Activated B cell treated with CpG ODN at 0.5 μM for 24 hours (primary cell): ENCODE results near the gene SYT6. TPM values are rescaled to one million over a fixed set of nuclear protein-coding genes. Genes with fewer than 3 reads are reported as not detected.

Experiments used
- ATAC-seq: fragments of 200-7000 bp; cut with Tn5 transposase; one replicate; pipeline ENCODE4 v1.10.0; 2021; ENCODE audit warnings: low read depth, mild to moderate bottlenecking, moderate library complexity
- CTCF ChIA-PET: fragments of 350-600 bp; sonication (Branson Sonifier 250); formaldehyde crosslinking; loops from one replicate; lab custom pipeline; 2021; ENCODE audit warnings: antibody characterized with exemption; lab: Charles Lee
- POLR2A ChIA-PET: fragments of 350-600 bp; sonication (Branson Sonifier 250); formaldehyde crosslinking; loops from one replicate; lab custom pipeline; 2021; ENCODE audit warnings: antibody characterized with exemption; lab: Charles Lee
- DNase-seq: peaks from one replicate; pipeline ENCODE4 v3.0.0; 2022
- H3K27ac Mint-ChIP-seq: one replicate; pipeline ENCODE4 v1.8.0; 2020; ENCODE audit warnings: mixed read lengths
- H3K27me3 Mint-ChIP-seq: one replicate; pipeline ENCODE4 v1.8.0; 2021; ENCODE audit warnings: mixed read lengths
- H3K36me3 Mint-ChIP-seq: one replicate; pipeline ENCODE4 v1.8.0; 2021; ENCODE audit warnings: low read depth, mixed read lengths
- H3K4me1 Mint-ChIP-seq: one replicate; pipeline ENCODE4 v1.8.0; 2021; ENCODE audit warnings: mixed read lengths
- H3K4me3 Mint-ChIP-seq: one replicate; pipeline ENCODE4 v1.8.0; 2020; ENCODE audit warnings: mild to moderate bottlenecking, mixed read lengths
- H3K9me3 Mint-ChIP-seq: one replicate; pipeline ENCODE4 v1.8.0; 2020; ENCODE audit warnings: mixed read lengths
- CTCF ChIP-seq: fragments of 200-600 bp; IDR thresholded peaks from one replicate; pipeline ENCODE4 v1.8.0; 2022; ENCODE audit warnings: antibody characterized with exemption, mild to moderate bottlenecking
- intact Hi-C: fragments of 100-400 bp; cut with micrococcal nuclease; formaldehyde crosslinking; loops from one replicate; pipeline ENCODE4 v1.15.1; 2024
- total RNA-seq: library from RNA; stranded (reverse); gene quantifications from 2 replicates; pipeline ENCODE4 v1.2.3, GENCODE V29; 2022

Gene SYT6
- total RNA-seq, 1 donor from 2014 or later, result not detected

GRCh38 chr1:114079596-114080190 is 74.0 kb downstream of the SYT6 start:
- Mint-ChIP-seq H3K27ac (no peak overlapping the region), H3K9me3 (no peaks in the 10 kb centered on the region), H3K27me3 (peaks cover 20% of the 10 kb centered on the region), H3K36me3 (no peaks in the 10 kb centered on the region), H3K4me3 (no peak overlapping the region), H3K4me1 (no peaks in the 10 kb centered on the region)
- ATAC-seq (no peak), DNase-seq (no peak)
- ChIA-PET POLR2A (no interaction called here), CTCF (no interaction called here)
- TF ChIP-seq CTCF, result no peak
- intact Hi-C loops, result no loop called here

- ChIA-PET CTCF (no interaction called here), POLR2A (no interaction called here)
- H3K9me3 Mint-ChIP-seq, result no peaks in the 10 kb centered on the region
- no peak for TF ChIP-seq CTCF
- peaks cover 20% of the 10 kb centered on the region for H3K27me3 Mint-ChIP-seq
- H3K4me3 Mint-ChIP-seq, result no peak overlapping the region
- H3K4me1 Mint-ChIP-seq, result no peaks in the 10 kb centered on the region
- no peaks in the 10 kb centered on the region for H3K36me3 Mint-ChIP-seq
- ATAC-seq (no peak), DNase-seq (no peak)
- no peak overlapping the region for H3K27ac Mint-ChIP-seq
- intact Hi-C loops, result no loop called here
Observed at GRCh38 chr1:114078116-114078515, 75.6 kb downstream of the SYT6 start.

- CTCF ChIA-PET, result no interaction called here
- no peak for TF ChIP-seq CTCF
- POLR2A ChIA-PET, result no interaction called here
- H3K36me3 Mint-ChIP-seq, result no peaks in the 10 kb centered on the region
- H3K27ac Mint-ChIP-seq, result no peak overlapping the region
- DNase-seq (no peak), ATAC-seq (no peak)
- H3K9me3 Mint-ChIP-seq, result peaks cover 7% of the 10 kb centered on the region
- intact Hi-C loops, result no loop called here
- H3K27me3 Mint-ChIP-seq, result peaks cover 20% of the 10 kb centered on the region
- H3K4me1 Mint-ChIP-seq, result no peaks in the 10 kb centered on the region
- H3K4me3 Mint-ChIP-seq, result no peak overlapping the region
Observed at GRCh38 chr1:114077188-114077587, 76.5 kb downstream of the SYT6 start.

GRCh38 chr1:114076308-114076707 is 77.4 kb downstream of the SYT6 start:
- no peak for TF ChIP-seq CTCF
- DNase-seq, result no peak
- Mint-ChIP-seq H3K4me1 (no peaks in the 10 kb centered on the region), H3K9me3 (peaks cover 13% of the 10 kb centered on the region), H3K36me3 (no peaks in the 10 kb centered on the region), H3K4me3 (no peak overlapping the region), H3K27ac (no peak overlapping the region), H3K27me3 (peaks cover 20% of the 10 kb centered on the region)
- ChIA-PET CTCF (no interaction called here), POLR2A (no interaction called here)
- intact Hi-C loops, result no loop called here
- no peak for ATAC-seq

GRCh38 chr1:114075546-114076242 is 78.0 kb downstream of the SYT6 start:
- POLR2A ChIA-PET, result no interaction called here
- CTCF ChIA-PET, result no interaction called here
- ATAC-seq, result no peak
- TF ChIP-seq CTCF, result no peak
- Mint-ChIP-seq H3K4me3 (no peak overlapping the region), H3K4me1 (no peaks in the 10 kb centered on the region), H3K9me3 (peaks cover 13% of the 10 kb centered on the region), H3K27me3 (peaks cover 14% of the 10 kb centered on the region), H3K36me3 (no peaks in the 10 kb centered on the region), H3K27ac (no peak overlapping the region)
- intact Hi-C loops, result no loop called here
- no peak for DNase-seq
